Brain microvascular endothelial cell (primary cell): ENCODE results near the gene DTX1.

Source experiments
- DNase-seq: peaks from one replicate; pipeline ENCODE4 v3.0.0-alpha.2; 2020
- H3K27ac ChIP-seq: fragments of 250-450 bp; sonication (Bioruptor Pico); 2 replicates; pipeline ENCODE4 v1.5.1; 2020; ENCODE audit warnings: mild to moderate bottlenecking, moderate library complexity
- H3K27me3 ChIP-seq: fragments of 250-450 bp; sonication (Bioruptor Pico); replicated peaks from 2 replicates; pipeline ENCODE4 v1.5.1; 2020; ENCODE audit warnings: mild to moderate bottlenecking
- H3K36me3 ChIP-seq: fragments of 250-450 bp; sonication (Bioruptor Pico); replicated peaks from 2 replicates; pipeline ENCODE4 v1.5.1; 2020; ENCODE audit warnings: mild to moderate bottlenecking
- H3K4me3 ChIP-seq: 2 replicates; pipeline ENCODE4 v1.5.1; 2011; ENCODE audit warnings: low read depth, mild to moderate bottlenecking, control low read depth, low read length, moderate library complexity
- CTCF ChIP-seq: IDR thresholded peaks from 2 replicates; pipeline ENCODE4 v1.5.1; 2011; ENCODE audit warnings: low read depth, mild to moderate bottlenecking, moderate library complexity, low read length, control low read depth, inconsistent platforms; ENCODE audit errors: missing control alignments
- in situ Hi-C: cut with HindIII; loops from 2 replicates; pipeline ENCODE4 v1.10.0; 2017; ENCODE audit warnings: low sequenced_read_pairs, low pct_ligation_motif_present

The DTX1 gene

DNA sequence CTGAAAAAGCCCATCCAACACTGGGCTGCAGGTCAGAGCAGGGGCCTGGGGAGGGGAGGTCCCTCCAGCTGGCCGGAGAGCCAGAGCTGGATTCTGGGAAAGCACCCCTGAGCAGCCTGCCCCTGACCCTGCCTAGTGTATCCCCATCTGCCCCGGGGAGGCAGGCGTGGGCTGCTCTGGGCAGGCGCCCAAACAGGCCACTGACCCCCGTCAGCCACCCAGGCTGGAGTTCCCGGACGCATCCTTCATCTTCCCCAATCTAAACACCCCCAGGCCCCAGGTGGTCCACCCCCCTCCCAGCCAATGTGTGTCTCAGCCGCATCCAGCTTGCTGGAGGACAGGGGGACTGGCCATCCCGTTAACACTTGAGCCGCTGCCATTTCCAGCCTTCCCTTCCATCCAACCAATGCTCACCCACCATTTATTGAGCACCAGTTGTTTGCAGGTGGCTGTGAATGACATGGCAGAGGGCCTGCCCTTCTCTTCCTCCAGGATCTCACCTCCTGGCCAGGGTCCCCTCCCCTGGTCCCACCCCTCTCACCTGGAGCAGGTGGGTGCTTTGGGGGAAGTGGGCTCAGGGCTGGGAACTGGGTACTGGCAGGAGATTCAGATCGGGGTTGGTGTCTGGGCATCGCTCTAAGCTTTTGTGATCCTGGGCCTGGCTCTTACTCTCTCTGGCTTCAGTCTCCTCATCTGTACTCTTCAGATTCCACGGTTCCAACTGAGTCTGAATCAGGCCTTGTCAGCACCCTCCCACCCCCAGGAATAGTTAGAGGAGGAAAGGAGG, 743 bp upstream of the DTX1 start:
- in situ Hi-C loops = no loop called here
- DNase-seq = no peak
- no peak overlapping the region for H3K27ac ChIP-seq
- no peak for TF ChIP-seq CTCF
- no peak overlapping the region for H3K4me3 ChIP-seq
- H3K27me3 ChIP-seq = peaks cover 45% of the 10 kb centered on the region
- H3K36me3 ChIP-seq = no peaks in the 10 kb centered on the region

DNA sequence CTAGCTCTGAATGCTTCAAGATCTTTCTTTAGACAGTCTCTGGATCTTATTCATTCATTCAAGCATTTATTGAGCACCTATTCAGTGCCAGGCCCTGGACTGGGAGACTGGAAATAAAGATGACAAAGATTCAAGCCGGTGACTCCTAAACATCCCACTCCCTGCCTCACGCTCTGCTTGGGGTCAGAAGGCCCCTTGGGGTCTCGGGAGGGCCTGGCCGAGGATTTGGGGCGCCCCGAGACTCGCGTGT, 224 bp upstream of the DTX1 start:
- H3K4me3 ChIP-seq = peak overlapping the region; percentile 9
- H3K27me3 ChIP-seq = peaks cover 50% of the 10 kb centered on the region
- in situ Hi-C loops = no loop called here
- no peak for TF ChIP-seq CTCF
- H3K36me3 ChIP-seq = no peaks in the 10 kb centered on the region
- no peak for DNase-seq
- no peak overlapping the region for H3K27ac ChIP-seq

GRCh38 chr12:113057565-113058485, 1.3 kb downstream of the DTX1 start:
- Histone ChIP-seq H3K27me3 (peaks cover 56% of the 10 kb centered on the region), H3K27ac (no peak overlapping the region), H3K36me3 (no peaks in the 10 kb centered on the region), H3K4me3 (no peak overlapping the region)
- TF ChIP-seq CTCF = no peak
- DNase-seq = no peak
- in situ Hi-C loops = no loop called here

GRCh38 chr12:113058553-113058952, 2.0 kb downstream of the DTX1 start:
- no peak for DNase-seq
- H3K36me3 ChIP-seq = no peaks in the 10 kb centered on the region
- H3K4me3 ChIP-seq = no peak overlapping the region
- TF ChIP-seq CTCF = no peak
- in situ Hi-C loops = no loop called here
- H3K27me3 ChIP-seq = peaks cover 64% of the 10 kb centered on the region
- H3K27ac ChIP-seq = no peak overlapping the region

GRCh38 chr12:113059071-113059595, 2.6 kb downstream of the DTX1 start:
- in situ Hi-C loops = no loop called here
- DNase-seq = no peak
- Histone ChIP-seq H3K27ac (no peak overlapping the region), H3K27me3 (peaks cover 68% of the 10 kb centered on the region), H3K4me3 (no peak overlapping the region), H3K36me3 (no peaks in the 10 kb centered on the region)
- no peak for TF ChIP-seq CTCF
